Smooth muscle cell (in vitro differentiated cells): ENCODE measurements around the gene TEDC1. TPM values are rescaled to one million over a fixed set of nuclear protein-coding genes. Genes with fewer than 3 reads are reported as not detected.

Experiments used
- DNase-seq: peaks from one replicate; lab custom pipeline; 2025; ENCODE audit not compliant: unreplicated experiment; lab: John Stamatoyannopoulos, UW
- H2AFZ ChIP-seq: fragments of 200-600 bp; sonication (generic); 2 replicates; pipeline ENCODE4 v1.6.0; 2016; ENCODE audit warnings: antibody characterized with exemption, low read depth, mild to moderate bottlenecking
- H3F3A ChIP-seq: fragments of 200-600 bp; sonication (generic); 2 replicates; pipeline ENCODE4 v1.6.0; 2017; ENCODE audit warnings: antibody characterized with exemption, low read depth
- H3K27ac ChIP-seq: fragments of 200-600 bp; sonication (generic); 2 replicates; pipeline ENCODE4 v1.5.1; 2016; ENCODE audit warnings: low read depth, mild to moderate bottlenecking
- H3K27me3 ChIP-seq: fragments of 200-600 bp; sonication (generic); 2 replicates; pipeline ENCODE4 v1.6.1; 2016; ENCODE audit warnings: low read depth, mild to moderate bottlenecking
- H3K36me3 ChIP-seq: fragments of 200-600 bp; sonication (generic); 2 replicates; pipeline ENCODE4 v1.5.1; 2016; ENCODE audit warnings: low read depth
- H3K4me1 ChIP-seq: fragments of 200-600 bp; sonication (generic); 2 replicates; pipeline ENCODE4 v1.5.1; 2016; ENCODE audit warnings: low read depth
- H3K4me2 ChIP-seq: fragments of 200-600 bp; sonication (generic); 2 replicates; pipeline ENCODE4 v1.6.0; 2016; ENCODE audit warnings: mild to moderate bottlenecking
- H3K4me3 ChIP-seq: fragments of 200-600 bp; sonication (generic); 2 replicates; pipeline ENCODE4 v1.5.1; 2016; ENCODE audit warnings: mild to moderate bottlenecking
- H3K79me2 ChIP-seq: fragments of 200-600 bp; sonication (generic); 2 replicates; pipeline ENCODE4 v1.6.0; 2016; ENCODE audit warnings: low read depth, mild to moderate bottlenecking
- H3K9ac ChIP-seq: fragments of 200-600 bp; sonication (generic); 2 replicates; pipeline ENCODE4 v1.6.0; 2016; ENCODE audit warnings: low read depth
- H3K9me3 ChIP-seq: fragments of 200-600 bp; sonication (generic); replicated peaks from 2 replicates; pipeline ENCODE4 v1.5.1; 2016; ENCODE audit warnings: low read depth
- H4K20me1 ChIP-seq: fragments of 200-600 bp; sonication (generic); 2 replicates; pipeline ENCODE4 v1.6.0; 2016; ENCODE audit warnings: low read depth
- CTCF ChIP-seq: fragments of 200-600 bp; sonication (generic); IDR thresholded peaks from 2 replicates; pipeline ENCODE4 v1.5.1; 2017; ENCODE audit warnings: borderline replicate concordance, mild to moderate bottlenecking, antibody characterized with exemption; ENCODE audit not compliant: insufficient read depth, poor library complexity, severe bottlenecking
- WGBS: methylation state at CpG from one replicate; pipeline ENCODE4 v1.1.7; 2016; ENCODE audit warnings: low lambda C conversion rate; 5-methylcytosine and 5-hydroxymethylcytosine counted together
- polyA plus RNA-seq: library from polyadenylated mRNA; unstranded; fragments of >200 nt; fragmentation: Nextera tagmentation; extraction: Ambion mirVana; gene quantifications from 2 replicates; pipeline ENCODE4 v1.2.1, GENCODE V29; 2016
- total RNA-seq: library from RNA; depleted of rRNA; stranded (reverse); fragments of >200 nt; gene quantifications from 2 replicates; pipeline ENCODE4 v1.2.3, GENCODE V29; 2014

TEDC1 gene
- total and polyA plus RNA-seq, 2 experiments from 2014 or later, result 3.8 to 8.2 TPM

DNA sequence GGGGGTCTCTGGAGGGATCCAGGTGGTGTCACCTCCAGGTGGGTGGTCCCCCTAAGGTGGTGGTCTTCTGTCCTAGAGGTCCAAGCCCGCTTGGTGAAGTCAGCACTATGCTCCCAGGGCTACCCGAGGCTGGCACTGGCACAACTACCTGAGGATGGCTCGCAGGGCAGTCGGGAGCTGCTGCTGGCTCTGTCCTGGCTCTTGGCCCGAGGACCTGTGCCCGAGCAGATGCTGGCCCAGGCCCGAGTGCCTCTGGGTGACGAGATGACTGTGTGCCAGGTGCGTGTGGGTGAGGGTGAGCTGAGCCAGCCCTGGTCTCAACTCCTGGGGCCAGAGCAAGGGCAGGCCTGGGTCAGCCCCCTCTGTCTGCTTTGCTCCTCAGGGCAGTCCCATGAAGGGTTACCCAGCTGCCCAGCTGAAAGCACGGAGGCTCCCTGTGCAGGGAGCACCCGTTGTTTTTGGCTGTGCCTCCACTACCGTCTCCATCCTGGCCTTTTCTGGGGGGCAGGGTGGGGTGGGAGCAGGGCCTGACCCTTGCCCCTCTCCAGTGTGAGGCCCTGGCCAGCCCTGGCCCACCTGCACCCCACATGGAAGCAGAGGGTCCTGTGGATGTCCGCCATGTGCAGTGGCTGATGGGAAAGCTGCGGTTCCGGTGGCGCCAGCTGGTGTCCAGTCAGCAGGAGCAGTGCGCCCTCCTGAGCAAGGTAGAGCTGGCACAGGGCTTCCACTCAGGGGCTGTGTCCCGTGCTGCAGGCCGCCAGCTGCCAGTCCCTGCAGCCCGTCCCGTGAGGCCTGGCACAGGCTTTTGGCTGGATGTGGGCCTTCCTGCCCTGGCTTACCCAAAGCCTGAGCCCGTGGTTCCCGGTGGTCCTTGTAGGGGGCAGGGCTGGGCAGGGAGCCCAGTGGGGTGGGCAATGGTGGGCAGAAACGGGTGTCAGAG is 1.3 kb downstream of the TEDC1 start:
- Histone ChIP-seq H2AFZ (no peak overlapping the region), H3K4me2 (peak overlapping the region; percentile 77), H3K9me3 (no peaks in the 10 kb centered on the region), H3K4me3 (peak overlapping the region; percentile 54), H3K9ac (no peak overlapping the region), H3K36me3 (no peaks in the 10 kb centered on the region), H3F3A (no peaks in the 10 kb centered on the region), H3K4me1 (peaks cover 6% of the 10 kb centered on the region), H3K27ac (no peak overlapping the region), H3K79me2 (no peaks in the 10 kb centered on the region), H3K27me3 (peaks cover under 1% of the 10 kb centered on the region), H4K20me1 (no peaks in the 10 kb centered on the region)
- no peak for DNase-seq
- TF ChIP-seq CTCF, result no peak
- WGBS, result 98% methylated on average over 18 of the region's 24 CpGs

DNA sequence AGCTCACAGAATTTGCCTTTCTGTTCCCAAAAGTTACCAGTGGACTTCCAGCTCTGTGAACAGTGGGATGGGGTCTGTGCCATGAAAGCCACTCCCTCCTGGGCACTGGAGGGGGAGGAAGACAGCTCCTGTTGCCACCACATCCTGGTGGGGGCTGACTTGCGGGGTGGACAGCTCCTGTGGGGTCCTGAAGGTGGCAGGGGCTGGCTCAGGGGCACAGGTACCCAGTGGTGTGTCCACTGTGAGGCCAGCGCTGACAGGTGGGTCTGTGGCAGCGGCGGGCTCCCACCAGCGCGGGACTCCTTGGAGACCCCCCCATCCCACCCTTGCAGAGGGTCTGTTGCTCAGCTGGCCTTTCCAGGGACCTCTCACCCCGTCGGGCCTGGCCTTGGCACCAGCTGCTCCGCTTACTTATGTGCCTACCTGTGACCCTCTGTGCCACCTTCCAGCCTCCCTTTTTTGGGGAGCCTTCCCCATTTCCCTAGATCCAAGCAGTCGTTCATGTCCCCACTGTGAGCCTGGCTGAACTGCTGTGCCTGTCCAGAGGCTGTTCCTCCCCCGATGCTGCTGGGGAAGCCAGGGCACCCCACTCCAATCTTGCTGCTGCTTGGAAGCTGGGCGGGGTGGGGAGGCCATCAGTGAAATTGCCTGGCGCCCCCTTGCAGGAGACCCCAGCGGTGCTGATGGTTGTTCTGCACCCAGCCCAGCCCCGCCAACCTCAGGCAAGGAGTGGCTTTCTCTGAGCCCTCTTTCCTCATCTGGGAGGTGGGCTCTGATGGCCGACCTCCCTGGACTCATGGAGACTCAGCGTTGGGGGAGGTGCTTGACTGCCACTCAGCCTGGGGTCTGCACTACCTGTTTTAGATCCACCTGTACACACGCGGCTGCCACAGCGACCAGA is 2.2 kb downstream of the TEDC1 start:
- Histone ChIP-seq H3K27ac (no peak overlapping the region), H3K9me3 (no peaks in the 10 kb centered on the region), H3K79me2 (no peaks in the 10 kb centered on the region), H3K4me1 (peaks cover 6% of the 10 kb centered on the region), H3F3A (no peaks in the 10 kb centered on the region), H2AFZ (no peak overlapping the region), H3K36me3 (no peaks in the 10 kb centered on the region), H3K9ac (no peak overlapping the region), H3K27me3 (no peaks in the 10 kb centered on the region), H4K20me1 (no peaks in the 10 kb centered on the region), H3K4me2 (no peak overlapping the region), H3K4me3 (no peak overlapping the region)
- WGBS, result 85% methylated on average over 15 of the region's 20 CpGs
- TF ChIP-seq CTCF, result no peak
- DNase-seq, result no peak

GRCh38 chr14:105493921-105494605 is 3.0 kb downstream of the TEDC1 start:
- Histone ChIP-seq H3K36me3 (no peaks in the 10 kb centered on the region), H4K20me1 (no peaks in the 10 kb centered on the region), H3K79me2 (no peaks in the 10 kb centered on the region), H2AFZ (no peak overlapping the region), H3K4me2 (no peak overlapping the region), H3K4me1 (peaks cover 5% of the 10 kb centered on the region), H3K9ac (no peak overlapping the region), H3F3A (no peaks in the 10 kb centered on the region), H3K4me3 (no peak overlapping the region), H3K9me3 (no peaks in the 10 kb centered on the region), H3K27ac (no peak overlapping the region), H3K27me3 (no peaks in the 10 kb centered on the region)
- DNase-seq, result no peak
- 94% methylated on average over 16 of the region's 16 CpGs for WGBS
- TF ChIP-seq CTCF, result no peak
